Right lobe of liver (tissue), 4 donors: ENCODE data around the gene PUS7L.

Experiments
- POLR2A ChIP-seq: fragments of 450-650 bp; IDR thresholded peaks from one replicate; pipeline ENCODE4 v1.6.1; 2017; ENCODE audit warnings: antibody characterized with exemption, mild to moderate bottlenecking
- TF ChIP-seq, protein P1 (sequence below), 4 donors: fragments of 200-600 bp in 3 of 4; fragments of 450-650 bp in 1 of 4; IDR thresholded peaks; one replicate each; pipeline versions ENCODE4 v1.5.1 to v1.8.0; 2016 to 2022; ENCODE audit warnings: antibody characterized with exemption in 4 of 4, mild to moderate bottlenecking in 2 of 4
- donor health status: DM: no; HTN: no; CAD: no.
- donor health status: DM: no; HTN: no; CAD: no.
- donor health status: DM: no; HTN: yes; CAD: no.

DNA sequence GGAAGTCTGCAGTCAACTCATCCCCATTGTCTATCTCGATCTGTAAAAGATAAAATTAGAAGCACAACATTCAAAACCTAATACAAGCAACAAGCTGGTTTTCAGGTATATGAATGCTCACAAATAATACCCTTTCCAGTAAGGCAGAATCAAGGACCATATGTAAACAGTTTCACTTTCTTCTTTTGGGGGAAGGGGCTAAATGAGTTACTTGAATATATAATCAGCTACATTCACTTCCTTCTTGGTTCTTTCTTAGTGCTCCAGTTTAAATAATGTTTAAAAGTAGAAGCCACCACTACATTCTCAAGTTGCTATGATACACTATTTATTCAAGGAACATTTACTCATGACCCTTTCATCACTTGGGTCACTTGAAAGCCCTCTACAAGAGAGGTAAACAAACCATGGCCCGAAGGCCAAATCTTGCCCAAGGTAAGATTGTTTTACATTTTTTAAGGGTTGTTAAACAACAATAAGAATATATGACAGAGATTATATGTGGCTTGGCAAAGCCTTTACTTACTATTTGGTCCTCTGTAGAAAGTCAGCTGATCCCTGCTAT, 37.2 kb upstream of the PUS7L start:
- TF ChIP-seq, protein P1, sequence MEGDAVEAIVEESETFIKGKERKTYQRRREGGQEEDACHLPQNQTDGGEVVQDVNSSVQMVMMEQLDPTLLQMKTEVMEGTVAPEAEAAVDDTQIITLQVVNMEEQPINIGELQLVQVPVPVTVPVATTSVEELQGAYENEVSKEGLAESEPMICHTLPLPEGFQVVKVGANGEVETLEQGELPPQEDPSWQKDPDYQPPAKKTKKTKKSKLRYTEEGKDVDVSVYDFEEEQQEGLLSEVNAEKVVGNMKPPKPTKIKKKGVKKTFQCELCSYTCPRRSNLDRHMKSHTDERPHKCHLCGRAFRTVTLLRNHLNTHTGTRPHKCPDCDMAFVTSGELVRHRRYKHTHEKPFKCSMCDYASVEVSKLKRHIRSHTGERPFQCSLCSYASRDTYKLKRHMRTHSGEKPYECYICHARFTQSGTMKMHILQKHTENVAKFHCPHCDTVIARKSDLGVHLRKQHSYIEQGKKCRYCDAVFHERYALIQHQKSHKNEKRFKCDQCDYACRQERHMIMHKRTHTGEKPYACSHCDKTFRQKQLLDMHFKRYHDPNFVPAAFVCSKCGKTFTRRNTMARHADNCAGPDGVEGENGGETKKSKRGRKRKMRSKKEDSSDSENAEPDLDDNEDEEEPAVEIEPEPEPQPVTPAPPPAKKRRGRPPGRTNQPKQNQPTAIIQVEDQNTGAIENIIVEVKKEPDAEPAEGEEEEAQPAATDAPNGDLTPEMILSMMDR (IDR thresholded peaks at IDR 0.05): no peak
- TF ChIP-seq POLR2A: no peak
